Liver (tissue), 9 donors: ENCODE results near the gene DEPDC5. TPM values are rescaled to one million over a fixed set of nuclear protein-coding genes. Genes with fewer than 3 reads are reported as not detected.

ENCODE experiments used
- DNase-seq: peaks from one replicate; pipeline ENCODE4 v3.0.0-alpha.2; 2017; ENCODE audit warnings: low spot score
- H3K27ac ChIP-seq, 2 donors: one replicate each; pipeline ENCODE4 v1.7.0; 2013; ENCODE audit warnings: inconsistent platforms in 2 of 2, low read length in 2 of 2, control low read depth in 1 of 2, low read depth in 1 of 2, mild to moderate bottlenecking in 1 of 2
- H3K27me3 ChIP-seq, 4 donors: one replicate each; pipeline versions ENCODE4 v1.6.1 to v1.7.0; 2013; ENCODE audit warnings: low read length in 3 of 4, inconsistent platforms in 1 of 4, mild to moderate bottlenecking in 1 of 4, moderate library complexity in 1 of 4; ENCODE audit not compliant: control insufficient read depth in 4 of 4, insufficient read depth in 4 of 4
- H3K36me3 ChIP-seq, 4 donors: one replicate each; pipeline versions ENCODE4 v1.6.1 to v1.7.0; 2013; ENCODE audit warnings: low read length in 3 of 4, mild to moderate bottlenecking in 3 of 4, low read depth in 1 of 4, moderate library complexity in 1 of 4; ENCODE audit not compliant: control insufficient read depth in 4 of 4, insufficient read depth in 3 of 4
- H3K4me1 ChIP-seq, 4 donors: one replicate each; pipeline versions ENCODE4 v1.6.1 to v1.7.0; 2013; ENCODE audit warnings: low read length in 3 of 4, mild to moderate bottlenecking in 3 of 4, moderate library complexity in 1 of 4; ENCODE audit not compliant: control insufficient read depth in 4 of 4, insufficient read depth in 4 of 4
- H3K4me3 ChIP-seq, 3 donors: one replicate each; pipeline versions ENCODE4 v1.6.1 to v1.7.0; 2013; ENCODE audit warnings: low read length in 3 of 3, control low read depth in 1 of 3, low read depth in 1 of 3, mild to moderate bottlenecking in 1 of 3
- H3K9ac ChIP-seq, 2 donors: one replicate each; pipeline ENCODE4 v1.7.0; 2013; ENCODE audit warnings: low read length in 2 of 2, mild to moderate bottlenecking in 2 of 2, moderate library complexity in 2 of 2, control low read depth in 1 of 2, low read depth in 1 of 2
- H3K9me3 ChIP-seq, 4 donors: one replicate each; pipeline versions ENCODE4 v1.6.1 to v1.7.0; 2013; ENCODE audit warnings: low read length in 3 of 4; ENCODE audit not compliant: control insufficient read depth in 4 of 4
- ATF3 ChIP-seq: IDR thresholded peaks from 2 replicates; pipeline ENCODE4 v1.6.1; 2016; ENCODE audit warnings: antibody characterized with exemption
- CTCF ChIP-seq: fragments of 150-350 bp; IDR thresholded peaks from 2 replicates; pipeline ENCODE4 v1.5.1; 2017; ENCODE audit warnings: improper control_type of control experiment, low read depth, low read length; ENCODE audit not compliant: missing input control
- GABPA ChIP-seq, 2 donors: IDR thresholded peaks in 1 of 2; conservative IDR thresholded peaks in 1 of 2; 2 replicates each; pipeline ENCODE4 v1.6.1; 2016; ENCODE audit warnings: antibody characterized with exemption in 2 of 2, mild to moderate bottlenecking in 1 of 2, moderate library complexity in 1 of 2
- HNF4A ChIP-seq, 2 donors: conservative IDR thresholded peaks; 2 replicates each; pipeline ENCODE4 v1.6.1; 2016; ENCODE audit warnings: antibody characterized with exemption in 2 of 2, mild to moderate bottlenecking in 2 of 2
- HNF4G ChIP-seq: IDR thresholded peaks from 2 replicates; pipeline ENCODE4 v1.6.1; 2016; ENCODE audit warnings: antibody characterized with exemption
- JUND ChIP-seq, 2 donors: IDR thresholded peaks; 2 replicates each; pipeline ENCODE4 v1.6.1; 2016; ENCODE audit warnings: antibody characterized with exemption in 2 of 2
- MAX ChIP-seq: IDR thresholded peaks from 2 replicates; pipeline ENCODE4 v1.6.1; 2016; ENCODE audit warnings: antibody characterized with exemption
- NR2F2 ChIP-seq: IDR thresholded peaks from 2 replicates; pipeline ENCODE4 v1.6.1; 2016; ENCODE audit warnings: antibody characterized with exemption
- REST ChIP-seq: IDR thresholded peaks from 2 replicates; pipeline ENCODE4 v1.6.1; 2016; ENCODE audit warnings: antibody characterized with exemption, mild to moderate bottlenecking
- RXRA ChIP-seq, 2 donors: IDR thresholded peaks; 2 replicates each; pipeline ENCODE4 v1.6.1; 2017 to 2018; ENCODE audit warnings: antibody characterized with exemption in 2 of 2, mild to moderate bottlenecking in 1 of 2
- SP1 ChIP-seq: IDR thresholded peaks from 2 replicates; pipeline ENCODE4 v1.6.1; 2018; ENCODE audit warnings: antibody characterized with exemption, mild to moderate bottlenecking
- YY1 ChIP-seq: IDR thresholded peaks from 2 replicates; pipeline ENCODE4 v1.6.1; 2016; ENCODE audit warnings: antibody characterized with exemption, mild to moderate bottlenecking
- ZBTB33 ChIP-seq: IDR thresholded peaks from 2 replicates; pipeline ENCODE4 v1.6.1; 2016; ENCODE audit warnings: antibody characterized with exemption
- WGBS: extraction: QIAGEN DNeasy Blood & Tissue Kit; methylation state at CpG from one replicate; pipeline ENCODE4 v1.1.7; 2013; 5-methylcytosine and 5-hydroxymethylcytosine counted together
- polyA plus RNA-seq, 2 donors: library from polyadenylated mRNA; stranded (reverse) in 1 of 2; unstranded in 1 of 2; fragments of 200-250 nt in 1 of 2; fragments of >200 nt in 1 of 2; fragmentation: Nextera tagmentation in 1 of 2; extraction: Ambion mirVana in 1 of 2; gene quantifications; one replicate each; pipeline versions ENCODE4 v1.2.1 to v1.2.3, GENCODE V29; 2013 to 2015
- total RNA-seq, 2 donors: library from RNA; depleted of rRNA; stranded (reverse); fragments of >200 nt; gene quantifications; one replicate each; pipeline ENCODE4 v1.2.3, GENCODE V29; 2014
- donor health status: healthy.
- donor health status: healthy.
- donor health status: healthy.
- donor health status: healthy.
- donor health status: healthy.

DEPDC5 gene
- total and polyA plus RNA-seq, 4 donors, result 5.5 to 19.4 (median 12.6) TPM

GRCh38 chr22:31841078-31841827, 87.4 kb downstream of the DEPDC5 start:
- Histone ChIP-seq H3K9me3 (no peaks in the 10 kb centered on the region), H3K27ac (no peak overlapping the region), H3K36me3 (peaks cover 12 to 55% (median 38%) of the 10 kb centered on the region in 4 donors), H3K4me3 (no peak overlapping the region), H3K27me3 (no peaks in the 10 kb centered on the region), H3K4me1 (peaks cover 0 to 2% (median 0%) of the 10 kb centered on the region in 4 donors), H3K9ac (no peak overlapping the region)
- DNase-seq, result no peak
- no peak for TF ChIP-seq JUND (IDR thresholded peaks at IDR 0.05)
- no peak for TF ChIP-seq NR2F2
- no peak for TF ChIP-seq CTCF
- TF ChIP-seq REST, result no peak
- 78% methylated on average over 8 of the region's 8 CpGs for WGBS

GRCh38 chr22:31843526-31843925, 89.7 kb downstream of the DEPDC5 start:
- H3K4me1 ChIP-seq, result peaks cover 0 to 2% (median 0%) of the 10 kb centered on the region in 4 donors
- no peak for DNase-seq
- H3K27ac ChIP-seq, result no peak overlapping the region
- H3K4me3 ChIP-seq, result no peak overlapping the region
- WGBS, result 94% methylated on average over 4 of the region's 4 CpGs
- H3K9ac ChIP-seq, result no peak overlapping the region
- TF ChIP-seq RXRA (IDR thresholded peaks at IDR 0.05) (no peak), ATF3 (no peak), YY1 (no peak), ZBTB33 (no peak), HNF4G (no peak), SP1 (no peak), HNF4A (conservative IDR thresholded peaks at IDR 0.05) (no peak), GABPA (IDR thresholded peaks at IDR 0.05 in 1 of 2, conservative IDR thresholded peaks at IDR 0.05 in 1 of 2) (no peak), REST (no peak), CTCF (no peak), NR2F2 (no peak), MAX (no peak)
- no peaks in the 10 kb centered on the region for H3K9me3 ChIP-seq
- no peaks in the 10 kb centered on the region for H3K27me3 ChIP-seq
- H3K36me3 ChIP-seq, result peaks cover 10 to 56% (median 51%) of the 10 kb centered on the region in 4 donors
